H9 (cell line): ENCODE measurements around the gene XRN2. TPM values are rescaled to one million over a fixed set of nuclear protein-coding genes. Genes with fewer than 3 reads are reported as not detected.

ENCODE experiments used
- DNase-seq: peaks from one replicate; pipeline ENCODE4 v3.0.0-alpha.2; 2017
- H2AFZ ChIP-seq: one replicate; pipeline ENCODE4 v1.6.1; 2013; ENCODE audit warnings: mild to moderate bottlenecking, low read length, control low read depth, moderate library complexity
- H2AK5ac ChIP-seq: 2 replicates; pipeline ENCODE4 v1.6.1; 2013; ENCODE audit warnings: low read length, control low read depth, mixed read lengths; ENCODE audit not compliant: insufficient read length
- H2BK120ac ChIP-seq: one replicate; pipeline ENCODE4 v1.6.1; 2013; ENCODE audit warnings: low read depth, mild to moderate bottlenecking, low read length, control low read depth, inconsistent platforms; ENCODE audit not compliant: poor library complexity, severe bottlenecking
- H2BK12ac ChIP-seq: 2 replicates; pipeline ENCODE4 v1.6.1; 2013; ENCODE audit warnings: low read length, control low read depth, mixed read lengths, low read depth; ENCODE audit not compliant: insufficient read length
- H2BK15ac ChIP-seq: 2 replicates; pipeline ENCODE4 v1.6.1; 2013; ENCODE audit warnings: low read depth, low read length, control low read depth
- H2BK20ac ChIP-seq: one replicate; pipeline ENCODE4 v1.6.1; 2013; ENCODE audit warnings: low read depth, mild to moderate bottlenecking, low read length, control low read depth, inconsistent platforms; ENCODE audit not compliant: poor library complexity, severe bottlenecking
- H2BK5ac ChIP-seq: 2 replicates; pipeline ENCODE4 v1.6.1; 2013; ENCODE audit warnings: low read length, control low read depth, mixed read lengths; ENCODE audit not compliant: insufficient read length
- H3K14ac ChIP-seq: 2 replicates; pipeline ENCODE4 v1.6.1; 2013; ENCODE audit warnings: low read length, control low read depth; ENCODE audit not compliant: insufficient read depth
- H3K18ac ChIP-seq: 2 replicates; pipeline ENCODE4 v1.6.1; 2013; ENCODE audit warnings: low read depth, mild to moderate bottlenecking, mixed read lengths, low read length, control low read depth; ENCODE audit not compliant: insufficient read length
- H3K23ac ChIP-seq: 2 replicates; pipeline ENCODE4 v1.6.1; 2013; ENCODE audit warnings: low read length, control low read depth, mixed read lengths, low read depth; ENCODE audit not compliant: insufficient read length
- H3K23me2 ChIP-seq: 2 replicates; pipeline ENCODE4 v1.6.1; 2013; ENCODE audit warnings: low read depth, mild to moderate bottlenecking, mixed read lengths, low read length, control low read depth; ENCODE audit not compliant: insufficient read length, poor library complexity, severe bottlenecking
- H3K27ac ChIP-seq: 2 replicates; pipeline ENCODE4 v1.5.1; 2013; ENCODE audit warnings: low read length, control low read depth, mixed read lengths, low read depth; ENCODE audit not compliant: insufficient read length
- H3K27me3 ChIP-seq: 2 replicates; pipeline ENCODE4 v1.6.1; 2013; ENCODE audit warnings: low read length, control low read depth, inconsistent platforms; ENCODE audit not compliant: insufficient read depth
- H3K4ac ChIP-seq: 2 replicates; pipeline ENCODE4 v1.6.1; 2013; ENCODE audit warnings: low read depth, mild to moderate bottlenecking, control low read depth, inconsistent platforms, low read length, moderate library complexity
- H3K4me1 ChIP-seq: 2 replicates; pipeline ENCODE4 v1.6.1; 2013; ENCODE audit warnings: low read length, control low read depth, inconsistent platforms; ENCODE audit not compliant: insufficient read depth
- H3K4me2 ChIP-seq: 2 replicates; pipeline ENCODE4 v1.6.1; 2013; ENCODE audit warnings: low read length, control low read depth, mixed read lengths; ENCODE audit not compliant: insufficient read length, insufficient read depth
- H3K56ac ChIP-seq: 2 replicates; pipeline ENCODE4 v1.6.1; 2013; ENCODE audit warnings: low read depth, mild to moderate bottlenecking, mixed read lengths, low read length, control low read depth; ENCODE audit not compliant: insufficient read length
- H3K79me1 ChIP-seq: 2 replicates; pipeline ENCODE4 v1.6.1; 2013; ENCODE audit warnings: low read depth, mild to moderate bottlenecking, moderate library complexity, low read length, control low read depth, inconsistent platforms; ENCODE audit not compliant: insufficient read depth, poor library complexity, severe bottlenecking
- H3K79me2 ChIP-seq: 2 replicates; pipeline ENCODE4 v1.6.1; 2013; ENCODE audit warnings: low read length, control low read depth, inconsistent platforms; ENCODE audit not compliant: insufficient read depth
- H3K9ac ChIP-seq: 2 replicates; pipeline ENCODE4 v1.6.1; 2013; ENCODE audit warnings: low read length, control low read depth, mixed read lengths; ENCODE audit not compliant: insufficient read length; ENCODE audit errors: extremely low read depth
- H3K9me3 ChIP-seq: one replicate; pipeline ENCODE4 v1.6.1; 2013; ENCODE audit warnings: low read depth, low read length, inconsistent platforms; ENCODE audit not compliant: control insufficient read depth
- H3T11ph ChIP-seq: one replicate; pipeline ENCODE4 v1.6.1; 2013; ENCODE audit warnings: mild to moderate bottlenecking, low read length, control low read depth, inconsistent platforms
- H4K20me1 ChIP-seq: one replicate; pipeline ENCODE4 v1.6.1; 2013; ENCODE audit not compliant: control insufficient read depth, insufficient read length, insufficient read depth
- H4K5ac ChIP-seq: 2 replicates; pipeline ENCODE4 v1.6.1; 2013; ENCODE audit warnings: low read depth, mild to moderate bottlenecking, mixed read lengths, low read length, control low read depth; ENCODE audit not compliant: insufficient read length
- H4K8ac ChIP-seq: replicated peaks from 2 replicates; pipeline ENCODE4 v1.6.1; 2013; ENCODE audit warnings: low read length, control low read depth, mixed read lengths, low read depth; ENCODE audit not compliant: insufficient read length
- H4K91ac ChIP-seq: 2 replicates; pipeline ENCODE4 v1.6.1; 2013; ENCODE audit warnings: low read depth, mild to moderate bottlenecking, moderate library complexity, mixed read lengths, low read length, control low read depth; ENCODE audit not compliant: insufficient read length
- H3K27ac Mint-ChIP-seq, 3 experiments: 2 replicates in 2 of 3; 3 replicates in 1 of 3; pipeline ENCODE4 v1.8.0; 2020 to 2021; ENCODE audit warnings: mixed read lengths in 3 of 3, mild to moderate bottlenecking in 1 of 3, moderate library complexity in 1 of 3
- H3K27me3 Mint-ChIP-seq: 2 replicates; pipeline ENCODE4 v1.8.0; 2021; ENCODE audit warnings: low read depth, mild to moderate bottlenecking, moderate library complexity, mixed read lengths
- H3K36me3 Mint-ChIP-seq, 3 experiments: 2 replicates in 2 of 3; 3 replicates in 1 of 3; pipeline ENCODE4 v1.8.0; 2020 to 2021; ENCODE audit warnings: low read depth in 3 of 3, mixed read lengths in 3 of 3; ENCODE audit not compliant: insufficient read depth in 1 of 3
- H3K4me1 Mint-ChIP-seq, 2 experiments: 2 replicates each; pipeline ENCODE4 v1.8.0; 2020; ENCODE audit warnings: mixed read lengths in 2 of 2
- H3K4me3 Mint-ChIP-seq, 2 experiments: 2 replicates in 1 of 2; 3 replicates in 1 of 2; pipeline ENCODE4 v1.8.0; 2020 to 2021; ENCODE audit warnings: mild to moderate bottlenecking in 2 of 2, mixed read lengths in 2 of 2, moderate library complexity in 1 of 2
- H3K9me3 Mint-ChIP-seq, 2 experiments: 2 replicates in 1 of 2; 3 replicates in 1 of 2; pipeline ENCODE4 v1.8.0; 2020; ENCODE audit warnings: mild to moderate bottlenecking in 2 of 2, mixed read lengths in 2 of 2, moderate library complexity in 1 of 2
- WGBS: extraction: QIAGEN DNeasy Blood & Tissue Kit; methylation state at CpG from one replicate; pipeline ENCODE4 v1.1.7; 2013; ENCODE audit warnings: missing lambda C conversion rate, low lambda C conversion rate, mixed read lengths; ENCODE audit not compliant: insufficient read length; ENCODE audit errors: extremely low coverage; 5-methylcytosine and 5-hydroxymethylcytosine counted together
- total RNA-seq: library from RNA; stranded (reverse); gene quantifications from 2 replicates; pipeline ENCODE4 v1.2.1, GENCODE V29; 2021
- TF ChIP-seq, protein P1 (sequence below): fragments of 200-600 bp; sonication (generic); conservative IDR thresholded peaks from 3 replicates; pipeline ENCODE4 v1.8.0; 2021; ENCODE audit warnings: antibody characterized with exemption, mild to moderate bottlenecking

XRN2 gene
- total RNA-seq, 1 experiment from 2014 or later = 96.7 TPM

DNA sequence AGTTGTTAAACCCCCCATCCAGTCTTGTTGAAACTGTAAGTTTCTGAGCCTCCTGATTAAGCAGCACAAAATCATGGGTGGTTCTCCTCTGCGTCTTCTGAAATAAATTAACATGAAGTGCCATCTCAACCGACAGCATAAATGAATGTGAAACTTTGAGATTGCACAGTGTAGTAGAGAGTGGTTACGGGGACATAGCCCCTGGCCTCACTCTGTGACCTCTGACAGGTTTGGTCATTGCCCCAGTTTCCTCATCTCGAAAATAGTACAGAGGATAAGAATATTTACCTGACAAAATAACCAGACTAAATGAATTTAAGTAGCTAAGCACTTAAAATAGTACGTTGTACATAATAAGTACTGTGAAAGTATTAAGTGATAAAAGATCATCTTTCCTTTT is 75.1 kb downstream of the XRN2 start:
- Histone ChIP-seq H4K20me1 (no peaks in the 10 kb centered on the region), H4K5ac (no peak overlapping the region), H3K14ac (no peak overlapping the region), H2BK12ac (no peak overlapping the region), H3K79me1 (no peaks in the 10 kb centered on the region), H3K23ac (no peak overlapping the region), H3K9me3 (no peaks in the 10 kb centered on the region), H2BK120ac (no peak overlapping the region), H2BK20ac (no peak overlapping the region), H3K27me3 (no peaks in the 10 kb centered on the region), H3K79me2 (peaks cover 3% of the 10 kb centered on the region; the same call in 1 of the 2 replicates), H3T11ph (no peak overlapping the region), H3K9ac (no peak overlapping the region), H2AK5ac (no peak overlapping the region), H3K4me1 (no peaks in the 10 kb centered on the region), H3K56ac (no peak overlapping the region), H2BK5ac (no peak overlapping the region), H3K4ac (no peak overlapping the region), H2BK15ac (no peak overlapping the region), H3K4me2 (no peak overlapping the region), H2AFZ (no peak overlapping the region), H3K23me2 (no peaks in the 10 kb centered on the region), H3K18ac (no peak overlapping the region), H4K8ac (no peak overlapping the region), H3K27ac (no peak overlapping the region), H4K91ac (no peak overlapping the region)
- TF ChIP-seq, protein P1, sequence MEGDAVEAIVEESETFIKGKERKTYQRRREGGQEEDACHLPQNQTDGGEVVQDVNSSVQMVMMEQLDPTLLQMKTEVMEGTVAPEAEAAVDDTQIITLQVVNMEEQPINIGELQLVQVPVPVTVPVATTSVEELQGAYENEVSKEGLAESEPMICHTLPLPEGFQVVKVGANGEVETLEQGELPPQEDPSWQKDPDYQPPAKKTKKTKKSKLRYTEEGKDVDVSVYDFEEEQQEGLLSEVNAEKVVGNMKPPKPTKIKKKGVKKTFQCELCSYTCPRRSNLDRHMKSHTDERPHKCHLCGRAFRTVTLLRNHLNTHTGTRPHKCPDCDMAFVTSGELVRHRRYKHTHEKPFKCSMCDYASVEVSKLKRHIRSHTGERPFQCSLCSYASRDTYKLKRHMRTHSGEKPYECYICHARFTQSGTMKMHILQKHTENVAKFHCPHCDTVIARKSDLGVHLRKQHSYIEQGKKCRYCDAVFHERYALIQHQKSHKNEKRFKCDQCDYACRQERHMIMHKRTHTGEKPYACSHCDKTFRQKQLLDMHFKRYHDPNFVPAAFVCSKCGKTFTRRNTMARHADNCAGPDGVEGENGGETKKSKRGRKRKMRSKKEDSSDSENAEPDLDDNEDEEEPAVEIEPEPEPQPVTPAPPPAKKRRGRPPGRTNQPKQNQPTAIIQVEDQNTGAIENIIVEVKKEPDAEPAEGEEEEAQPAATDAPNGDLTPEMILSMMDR = no peak
- WGBS = no CpG with 5 or more reads among the region's 5 CpGs
- no peak overlapping the region for H3K4me3 Mint-ChIP-seq
- H3K36me3 Mint-ChIP-seq = peaks cover 4 to 30% (median 29%) of the 10 kb centered on the region in 3 experiments; a peak in 5 of 7 replicates
- H3K4me1 Mint-ChIP-seq = peaks cover 9 to 11% of the 10 kb centered on the region in 2 experiments; a peak in 3 of 4 replicates
- no peak for DNase-seq
- H3K9me3 Mint-ChIP-seq = no peaks in the 10 kb centered on the region
- H3K27ac Mint-ChIP-seq = no peak overlapping the region
- no peaks in the 10 kb centered on the region for H3K27me3 Mint-ChIP-seq
